Spleen (tissue), 7 donors: ENCODE results near the gene CCDC50.

Experiments used
- CTCF ChIP-seq, 11 experiments: fragments of 200-600 bp in 7 of 11; fragments of 450-650 bp in 4 of 11; sonication (generic) in 4 of 11; IDR thresholded peaks in 8 of 11; conservative IDR thresholded peaks in 3 of 11; 1 replicate in 7 of 11; 2 replicates in 4 of 11; pipeline versions ENCODE4 v1.4.0 to v1.8.0; 2016 to 2021; ENCODE audit warnings: antibody characterized with exemption in 11 of 11, inconsistent platforms in 4 of 11, mild to moderate bottlenecking in 1 of 11
- POLR2A ChIP-seq, 3 donors: fragments of 450-650 bp; IDR thresholded peaks; one replicate each; pipeline ENCODE4 v1.5.1; 2017; ENCODE audit warnings: antibody characterized with exemption in 3 of 3, mild to moderate bottlenecking in 1 of 3
- POLR2AphosphoS5 ChIP-seq, 3 donors: sonication (generic); formaldehyde crosslinking; IDR thresholded peaks; one replicate each; pipeline ENCODE4 v1.5.1; 2017; ENCODE audit warnings: antibody characterized with exemption in 3 of 3
- donor health status: DM: no; HTN: no; CAD: no; lungs with moderate emphysema.
- donor health status: DM: no; HTN: no; CAD: no.
- donor health status: DM: no; HTN: no; CAD: no.

GRCh38 chr3:191348098-191348497 is 18.9 kb downstream of the CCDC50 start:
- no peak for TF ChIP-seq CTCF (IDR thresholded peaks at IDR 0.05 in 8 of 11, conservative IDR thresholded peaks at IDR 0.05 in 3 of 11)
- TF ChIP-seq POLR2A (IDR thresholded peaks at IDR 0.05) = no peak
- no peak for TF ChIP-seq POLR2AphosphoS5 (IDR thresholded peaks at IDR 0.05)
